ENCODE measurements around the gene EML6.

EML6 gene

GRCh38 chr2:54878182-54878581 lies 154.7 kb downstream of the EML6 start:
- no peaks in the 10 kb centered on the region for H3K36me3 Mint-ChIP-seq
- H3K4me3 Mint-ChIP-seq, result no peak overlapping the region
- no peak overlapping the region for H3K27ac Mint-ChIP-seq
- no peaks in the 10 kb centered on the region for H3K4me1 Mint-ChIP-seq
- no peak for ATAC-seq
- no peaks in the 10 kb centered on the region for H3K9me3 Mint-ChIP-seq
- H3K27me3 Mint-ChIP-seq, result no peaks in the 10 kb centered on the region

GRCh38 chr2:54879032-54879431 lies 155.6 kb downstream of the EML6 start:
- no peak for ATAC-seq

GRCh38 chr2:54879598-54880332 lies 156.3 kb downstream of the EML6 start:
- no peak for ATAC-seq
- H3K36me3 Mint-ChIP-seq, result no peaks in the 10 kb centered on the region
- no peaks in the 10 kb centered on the region for H3K9me3 Mint-ChIP-seq
- no peaks in the 10 kb centered on the region for H3K4me1 Mint-ChIP-seq
- no peak overlapping the region for H3K27ac Mint-ChIP-seq
- H3K4me3 Mint-ChIP-seq, result no peak overlapping the region
- no peaks in the 10 kb centered on the region for H3K27me3 Mint-ChIP-seq

More at GRCh38 chr2:54879032-54879431, 155.6 kb downstream of the EML6 start:
- Mint-ChIP-seq H3K9me3 (no peaks in the 10 kb centered on the region), H3K4me3 (no peak overlapping the region), H3K36me3 (no peaks in the 10 kb centered on the region), H3K27me3 (no peaks in the 10 kb centered on the region), H3K4me1 (no peaks in the 10 kb centered on the region), H3K27ac (no peak overlapping the region)

GRCh38 chr2:54880428-54880827 lies 157.0 kb downstream of the EML6 start:
- Mint-ChIP-seq H3K4me1 (no peaks in the 10 kb centered on the region), H3K9me3 (no peaks in the 10 kb centered on the region), H3K36me3 (peaks cover 3% of the 10 kb centered on the region), H3K27ac (no peak overlapping the region), H3K4me3 (no peak overlapping the region), H3K27me3 (no peaks in the 10 kb centered on the region)
- ATAC-seq, result no peak

GRCh38 chr2:54881759-54882158 lies 158.3 kb downstream of the EML6 start:
- H3K27ac Mint-ChIP-seq, result no peak overlapping the region
- no peaks in the 10 kb centered on the region for H3K4me1 Mint-ChIP-seq
- no peaks in the 10 kb centered on the region for H3K9me3 Mint-ChIP-seq
- H3K4me3 Mint-ChIP-seq, result no peak overlapping the region
- no peaks in the 10 kb centered on the region for H3K27me3 Mint-ChIP-seq
- ATAC-seq, result no peak
- peaks cover 8% of the 10 kb centered on the region for H3K36me3 Mint-ChIP-seq

- no peak overlapping the region for H3K4me3 Mint-ChIP-seq
- H3K4me1 Mint-ChIP-seq, result no peaks in the 10 kb centered on the region
- H3K36me3 Mint-ChIP-seq, result peaks cover 8% of the 10 kb centered on the region
- H3K9me3 Mint-ChIP-seq, result no peaks in the 10 kb centered on the region
- ATAC-seq, result no peak
- no peak overlapping the region for H3K27ac Mint-ChIP-seq
- H3K27me3 Mint-ChIP-seq, result no peaks in the 10 kb centered on the region
These were observed 162.4 kb downstream of the EML6 start for GRCh38 chr2:54885891-54886290.

GRCh38 chr2:54887850-54888545 lies 164.5 kb downstream of the EML6 start:
- Mint-ChIP-seq H3K9me3 (no peaks in the 10 kb centered on the region), H3K4me1 (no peaks in the 10 kb centered on the region), H3K27me3 (no peaks in the 10 kb centered on the region), H3K27ac (no peak overlapping the region), H3K36me3 (peaks cover 8% of the 10 kb centered on the region), H3K4me3 (no peak overlapping the region)
- ATAC-seq, result no peak

GRCh38 chr2:54889053-54889452 lies 165.6 kb downstream of the EML6 start:
- Mint-ChIP-seq H3K27ac (no peak overlapping the region), H3K4me3 (no peak overlapping the region), H3K9me3 (no peaks in the 10 kb centered on the region), H3K27me3 (no peaks in the 10 kb centered on the region), H3K4me1 (no peaks in the 10 kb centered on the region), H3K36me3 (peaks cover 8% of the 10 kb centered on the region)
- ATAC-seq, result no peak

GRCh38 chr2:54891909-54892308 lies 168.4 kb downstream of the EML6 start:
- Mint-ChIP-seq H3K9me3 (no peaks in the 10 kb centered on the region), H3K27ac (no peak overlapping the region), H3K36me3 (peaks cover 21% of the 10 kb centered on the region), H3K27me3 (no peaks in the 10 kb centered on the region), H3K4me1 (no peaks in the 10 kb centered on the region), H3K4me3 (no peak overlapping the region)
- no peak for ATAC-seq

- Mint-ChIP-seq H3K9me3 (no peaks in the 10 kb centered on the region), H3K36me3 (peaks cover 27% of the 10 kb centered on the region), H3K4me3 (no peak overlapping the region), H3K27ac (no peak overlapping the region), H3K4me1 (no peaks in the 10 kb centered on the region), H3K27me3 (no peaks in the 10 kb centered on the region)
- ATAC-seq, result no peak
These were observed 171.0 kb downstream of the EML6 start for GRCh38 chr2:54894467-54894866.

- Mint-ChIP-seq H3K4me3 (no peak overlapping the region), H3K36me3 (peaks cover 27% of the 10 kb centered on the region), H3K9me3 (no peaks in the 10 kb centered on the region), H3K27me3 (no peaks in the 10 kb centered on the region), H3K4me1 (no peaks in the 10 kb centered on the region), H3K27ac (no peak overlapping the region)
- no peak for ATAC-seq
These were observed 172.3 kb downstream of the EML6 start for GRCh38 chr2:54895730-54896129.

- H3K27me3 Mint-ChIP-seq, result no peaks in the 10 kb centered on the region
- H3K4me1 Mint-ChIP-seq, result no peaks in the 10 kb centered on the region
- no peak for ATAC-seq
- peaks cover 27% of the 10 kb centered on the region for H3K36me3 Mint-ChIP-seq
- no peak overlapping the region for H3K27ac Mint-ChIP-seq
- H3K9me3 Mint-ChIP-seq, result no peaks in the 10 kb centered on the region
- no peak overlapping the region for H3K4me3 Mint-ChIP-seq
These were observed 174.2 kb downstream of the EML6 start for GRCh38 chr2:54897420-54898310.

GRCh38 chr2:54898456-54899226 lies 175.2 kb downstream of the EML6 start:
- no peaks in the 10 kb centered on the region for H3K27me3 Mint-ChIP-seq
- peaks cover 27% of the 10 kb centered on the region for H3K36me3 Mint-ChIP-seq
- H3K4me1 Mint-ChIP-seq, result no peaks in the 10 kb centered on the region
- H3K27ac Mint-ChIP-seq, result no peak overlapping the region
- no peaks in the 10 kb centered on the region for H3K9me3 Mint-ChIP-seq
- no peak for ATAC-seq
- no peak overlapping the region for H3K4me3 Mint-ChIP-seq

GRCh38 chr2:54899576-54900200 lies 176.2 kb downstream of the EML6 start:
- H3K4me1 Mint-ChIP-seq, result no peaks in the 10 kb centered on the region
- no peaks in the 10 kb centered on the region for H3K9me3 Mint-ChIP-seq
- no peak for ATAC-seq
- H3K4me3 Mint-ChIP-seq, result no peak overlapping the region
- H3K27me3 Mint-ChIP-seq, result no peaks in the 10 kb centered on the region
- H3K36me3 Mint-ChIP-seq, result peaks cover 29% of the 10 kb centered on the region
- H3K27ac Mint-ChIP-seq, result no peak overlapping the region
